GM21381 (cell line): ENCODE data around the gene GHRL.

Source experiments
- ATAC-seq: cut with Tn5 transposase; IDR thresholded peaks from one replicate; pipeline ENCODE4 v1.9.1; 2021; ENCODE audit warnings: mild to moderate bottlenecking, moderate library complexity; ENCODE audit not compliant: unreplicated experiment

Gene GHRL

GRCh38 chr3:10248184-10248983 is 44.4 kb downstream of the GHRL start, which contains the start of gene TATDN2:
Gene TATDN2 (plus strand): TSS chr3:10248459. CDS start chr3:10249201, 742 bp downstream.
- peak; percentile 95 for ATAC-seq

- ATAC-seq = no peak
Measured at GRCh38 chr3:10247679-10248183, 45.0 kb downstream of the GHRL start.

- no peak for ATAC-seq
Measured at GRCh38 chr3:10245081-10245712, 47.5 kb downstream of the GHRL start.

- ATAC-seq = no peak
Measured at GRCh38 chr3:10244009-10244408, 48.7 kb downstream of the GHRL start.

GRCh38 chr3:10242182-10243065 is 50.3 kb downstream of the GHRL start:
- ATAC-seq = no peak

- no peak for ATAC-seq
Measured at GRCh38 chr3:10240799-10241198, 51.9 kb downstream of the GHRL start.

GRCh38 chr3:10238345-10239183 is 54.2 kb downstream of the GHRL start:
- no peak for ATAC-seq
